Measurements from ENCODE around the gene TSSK2. TPM values are rescaled to one million over a fixed set of nuclear protein-coding genes. Genes with fewer than 3 reads are reported as not detected.
"Not testable (repeated sequence)": the region's sequence is repeated elsewhere in the genome, so short reads cannot be mapped to it uniquely, and the experiment has no call there.

TSSK2 gene
- total RNA-seq, 1 donor from 2014 or later = not detected

- H3K27ac Mint-ChIP-seq; H3K4me1 Mint-ChIP-seq (ENCODE audit: low read depth); H3K4me3 Mint-ChIP-seq (ENCODE audit: low read depth); intact Hi-C loops (cut with micrococcal nuclease); H3K36me3 Mint-ChIP-seq (ENCODE audit: low read depth); DNase-seq (ENCODE audit: low spot score); H3K9me3 Mint-ChIP-seq: not testable (repeated sequence)
- peaks cover 26% of the 10 kb centered on the region for H3K27me3 Mint-ChIP-seq (ENCODE audit: low read depth)
Observed at GRCh38 chr22:19156109-19156508, 25.0 kb downstream of the TSSK2 start.

DNA sequence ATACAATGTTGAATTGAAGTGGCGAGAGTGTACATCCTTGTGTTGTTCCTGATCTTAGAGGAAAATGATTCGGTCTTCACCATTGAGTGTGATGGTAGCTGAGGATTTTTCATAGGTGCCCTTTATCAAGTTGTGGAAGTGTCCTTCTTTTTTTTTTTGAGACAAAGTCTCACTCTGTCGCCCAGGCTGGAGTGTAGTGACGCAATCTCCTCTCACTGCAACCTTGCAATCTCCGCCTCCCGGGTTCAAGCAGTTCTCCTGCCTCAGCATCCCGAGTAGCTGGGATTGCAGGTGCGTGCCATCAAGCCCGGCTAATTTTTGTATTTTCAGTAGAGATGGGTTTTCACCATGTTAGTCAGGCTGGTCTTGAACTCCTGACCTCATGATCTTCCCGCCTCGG, 27.5 kb downstream of the TSSK2 start:
- H3K4me3 Mint-ChIP-seq (ENCODE audit: low read depth); H3K36me3 Mint-ChIP-seq (ENCODE audit: low read depth); DNase-seq (ENCODE audit: low spot score); H3K27me3 Mint-ChIP-seq (ENCODE audit: low read depth); H3K9me3 Mint-ChIP-seq; intact Hi-C loops (cut with micrococcal nuclease); H3K27ac Mint-ChIP-seq; H3K4me1 Mint-ChIP-seq (ENCODE audit: low read depth): not testable (repeated sequence)

GRCh38 chr22:19164425-19164824, 33.3 kb downstream of the TSSK2 start:
- H3K4me1 Mint-ChIP-seq (ENCODE audit: low read depth) = no peaks in the 10 kb centered on the region
- peaks cover 22% of the 10 kb centered on the region for H3K27me3 Mint-ChIP-seq (ENCODE audit: low read depth)
- H3K27ac Mint-ChIP-seq = no peak overlapping the region
- no peaks in the 10 kb centered on the region for H3K9me3 Mint-ChIP-seq
- no peak overlapping the region for H3K4me3 Mint-ChIP-seq (ENCODE audit: low read depth)
- no peak for DNase-seq (ENCODE audit: low spot score)
- no peaks in the 10 kb centered on the region for H3K36me3 Mint-ChIP-seq (ENCODE audit: low read depth)
- intact Hi-C loops (cut with micrococcal nuclease) = no loop called here

- H3K27ac Mint-ChIP-seq = no peak overlapping the region
- H3K4me1 Mint-ChIP-seq (ENCODE audit: low read depth) = peaks cover 8% of the 10 kb centered on the region
- no peak for DNase-seq (ENCODE audit: low spot score)
- no peak overlapping the region for H3K4me3 Mint-ChIP-seq (ENCODE audit: low read depth)
- no peaks in the 10 kb centered on the region for H3K9me3 Mint-ChIP-seq
- H3K36me3 Mint-ChIP-seq (ENCODE audit: low read depth) = no peaks in the 10 kb centered on the region
- H3K27me3 Mint-ChIP-seq (ENCODE audit: low read depth) = peaks cover 32% of the 10 kb centered on the region
- intact Hi-C loops (cut with micrococcal nuclease) = no loop called here
Observed at GRCh38 chr22:19166421-19166820, 35.3 kb downstream of the TSSK2 start.

DNA sequence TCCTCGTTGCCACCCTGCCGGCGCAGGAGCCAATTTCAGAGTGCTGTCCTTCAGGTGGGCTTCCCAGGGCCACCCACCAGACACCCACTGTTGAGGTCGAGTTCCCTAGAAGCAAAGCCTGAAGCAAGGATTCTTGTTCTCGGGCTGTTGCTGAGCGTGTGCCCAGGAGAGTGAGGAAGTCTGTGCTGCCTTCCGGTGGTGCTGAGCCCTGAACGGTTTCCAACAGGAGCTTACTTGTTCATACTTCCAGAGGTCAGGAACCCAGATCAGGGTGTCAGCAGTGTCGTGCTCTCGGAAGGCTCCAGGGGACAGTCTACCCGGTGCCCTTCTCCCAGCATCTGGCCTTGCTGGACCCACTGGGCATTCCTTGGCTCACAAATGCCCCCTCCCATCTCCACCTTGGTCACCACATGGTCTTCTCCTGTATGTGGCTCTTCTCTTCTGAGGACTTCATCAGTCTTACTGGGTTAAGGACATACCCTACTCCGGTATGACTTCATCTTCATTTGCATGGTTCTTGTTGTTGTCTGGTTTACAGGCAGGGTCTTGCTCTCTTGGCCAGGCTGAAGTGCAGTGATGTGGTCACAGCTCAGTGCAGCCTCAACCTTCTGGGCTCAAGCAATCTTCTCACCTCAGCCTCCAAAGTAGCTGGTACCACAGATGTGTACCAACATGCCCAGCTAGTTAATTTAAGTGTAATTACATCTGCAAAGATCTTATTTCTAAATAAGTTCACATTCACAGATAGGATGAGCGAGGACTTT, 36.2 kb downstream of the TSSK2 start:
- no peaks in the 10 kb centered on the region for H3K9me3 Mint-ChIP-seq
- H3K4me1 Mint-ChIP-seq (ENCODE audit: low read depth) = peaks cover 11% of the 10 kb centered on the region
- no peak overlapping the region for H3K27ac Mint-ChIP-seq
- no peak for DNase-seq (ENCODE audit: low spot score)
- peaks cover 3% of the 10 kb centered on the region for H3K36me3 Mint-ChIP-seq (ENCODE audit: low read depth)
- intact Hi-C loops (cut with micrococcal nuclease) = no loop called here
- no peak overlapping the region for H3K4me3 Mint-ChIP-seq (ENCODE audit: low read depth)
- H3K27me3 Mint-ChIP-seq (ENCODE audit: low read depth) = peaks cover 32% of the 10 kb centered on the region

DNA sequence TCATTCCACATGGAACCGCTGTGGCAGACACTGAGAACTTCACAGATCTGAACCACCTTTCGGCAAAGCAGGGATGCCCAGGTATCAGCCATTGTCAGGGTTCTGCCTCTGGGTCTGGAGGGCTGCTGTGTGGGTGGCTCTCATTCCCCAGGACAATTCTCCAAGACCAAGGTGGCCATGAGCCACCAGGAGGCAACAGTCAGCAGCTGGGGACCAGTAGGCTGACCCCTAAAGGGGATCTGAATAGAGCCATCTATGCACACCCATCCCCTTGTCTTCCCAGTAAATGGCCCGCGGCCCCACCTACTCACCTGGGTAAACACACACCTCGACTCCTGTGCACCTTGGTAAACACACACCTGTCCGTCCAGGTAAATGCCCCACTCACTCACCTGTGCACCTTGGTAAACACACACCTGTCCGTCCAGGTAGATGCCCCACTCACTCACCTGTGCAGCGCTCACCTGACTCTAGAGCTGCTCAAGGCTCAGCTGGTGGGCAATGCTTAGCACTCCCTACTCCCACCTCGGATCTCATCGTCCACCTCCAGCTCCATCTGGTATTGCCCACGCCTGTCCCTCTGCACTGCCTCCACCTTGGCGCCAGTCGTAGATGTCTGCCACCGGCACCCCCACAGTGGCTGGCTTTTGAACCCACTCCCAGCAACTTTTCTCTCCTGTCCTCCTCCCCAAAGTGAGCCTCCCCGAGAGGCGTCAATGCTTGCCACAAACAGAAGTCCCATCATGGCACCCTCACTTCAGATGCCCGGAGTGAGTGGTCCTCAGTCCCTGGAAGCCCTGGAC, 37.2 kb downstream of the TSSK2 start:
- H3K4me1 Mint-ChIP-seq (ENCODE audit: low read depth) = peaks cover 17% of the 10 kb centered on the region
- peaks cover 8% of the 10 kb centered on the region for H3K36me3 Mint-ChIP-seq (ENCODE audit: low read depth)
- peaks cover 32% of the 10 kb centered on the region for H3K27me3 Mint-ChIP-seq (ENCODE audit: low read depth)
- no peak overlapping the region for H3K27ac Mint-ChIP-seq
- intact Hi-C loops (cut with micrococcal nuclease) = no loop called here
- no peak for DNase-seq (ENCODE audit: low spot score)
- H3K4me3 Mint-ChIP-seq (ENCODE audit: low read depth) = no peak overlapping the region
- no peaks in the 10 kb centered on the region for H3K9me3 Mint-ChIP-seq

- Mint-ChIP-seq H3K36me3 (ENCODE audit: low read depth) (peaks cover 11% of the 10 kb centered on the region), H3K4me3 (ENCODE audit: low read depth) (peak overlapping the region; percentile 45), H3K27me3 (ENCODE audit: low read depth) (peaks cover 32% of the 10 kb centered on the region), H3K9me3 (no peaks in the 10 kb centered on the region), H3K27ac (no peak overlapping the region), H3K4me1 (ENCODE audit: low read depth) (peaks cover 21% of the 10 kb centered on the region)
- intact Hi-C loops (cut with micrococcal nuclease) = no loop called here
- no peak for DNase-seq (ENCODE audit: low spot score)
Observed at GRCh38 chr22:19169002-19169946, 38.2 kb downstream of the TSSK2 start.

GRCh38 chr22:19169947-19170318, 38.8 kb downstream of the TSSK2 start:
- H3K4me1 Mint-ChIP-seq (ENCODE audit: low read depth) = peaks cover 21% of the 10 kb centered on the region
- peaks cover 11% of the 10 kb centered on the region for H3K36me3 Mint-ChIP-seq (ENCODE audit: low read depth)
- peaks cover 29% of the 10 kb centered on the region for H3K27me3 Mint-ChIP-seq (ENCODE audit: low read depth)
- no peak overlapping the region for H3K27ac Mint-ChIP-seq
- H3K4me3 Mint-ChIP-seq (ENCODE audit: low read depth) = peak overlapping the region; percentile 98
- intact Hi-C loops (cut with micrococcal nuclease) = no loop called here
- no peak for DNase-seq (ENCODE audit: low spot score)
- no peaks in the 10 kb centered on the region for H3K9me3 Mint-ChIP-seq

DNA sequence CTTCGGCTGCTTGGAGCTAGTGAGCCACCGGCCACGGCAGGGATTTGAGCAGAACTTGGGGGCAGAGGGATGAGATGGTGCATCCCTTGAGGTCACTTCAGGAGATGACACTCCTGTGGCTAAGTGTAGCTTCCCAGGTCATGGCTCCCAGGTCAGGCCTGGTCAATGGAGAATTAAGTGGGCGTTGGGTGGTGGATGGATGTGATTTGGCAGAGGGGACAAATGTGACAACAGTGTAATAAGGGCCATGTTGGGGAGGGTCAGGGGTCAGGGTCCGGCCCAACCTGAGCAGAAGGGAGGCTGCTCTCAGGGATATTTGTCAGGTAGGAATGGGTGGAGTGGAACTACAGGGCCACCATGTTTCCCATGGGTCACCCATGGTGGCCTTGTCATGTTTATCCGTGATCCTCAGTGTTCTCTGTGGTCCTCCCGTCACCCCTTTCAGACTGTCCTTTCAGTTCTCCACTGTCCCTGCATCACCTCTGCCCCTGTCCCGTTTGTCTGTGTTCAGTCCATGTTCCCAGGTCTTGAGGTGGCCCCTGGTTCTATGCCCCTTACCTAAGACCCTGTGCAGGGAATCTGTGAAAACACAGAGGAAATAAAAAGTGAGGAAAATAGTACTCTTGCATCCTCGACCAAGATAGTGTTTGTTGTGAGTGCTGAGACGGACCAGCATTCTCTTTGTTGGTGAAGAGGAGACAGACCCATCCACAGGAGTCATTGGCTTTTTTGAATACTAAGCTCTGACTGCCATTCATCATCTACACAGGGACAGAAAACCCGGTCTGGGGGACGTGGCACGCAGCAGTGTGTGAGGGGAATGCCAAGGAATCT, 41.3 kb downstream of the TSSK2 start:
- Mint-ChIP-seq H3K9me3 (no peaks in the 10 kb centered on the region), H3K36me3 (ENCODE audit: low read depth) (peaks cover 17% of the 10 kb centered on the region), H3K27me3 (ENCODE audit: low read depth) (peaks cover 28% of the 10 kb centered on the region), H3K27ac (peak overlapping the region; percentile 91), H3K4me3 (ENCODE audit: low read depth) (peak overlapping the region; percentile 98), H3K4me1 (ENCODE audit: low read depth) (peaks cover 22% of the 10 kb centered on the region)
- no peak for DNase-seq (ENCODE audit: low spot score)
- intact Hi-C loops (cut with micrococcal nuclease) = no loop called here

DNA sequence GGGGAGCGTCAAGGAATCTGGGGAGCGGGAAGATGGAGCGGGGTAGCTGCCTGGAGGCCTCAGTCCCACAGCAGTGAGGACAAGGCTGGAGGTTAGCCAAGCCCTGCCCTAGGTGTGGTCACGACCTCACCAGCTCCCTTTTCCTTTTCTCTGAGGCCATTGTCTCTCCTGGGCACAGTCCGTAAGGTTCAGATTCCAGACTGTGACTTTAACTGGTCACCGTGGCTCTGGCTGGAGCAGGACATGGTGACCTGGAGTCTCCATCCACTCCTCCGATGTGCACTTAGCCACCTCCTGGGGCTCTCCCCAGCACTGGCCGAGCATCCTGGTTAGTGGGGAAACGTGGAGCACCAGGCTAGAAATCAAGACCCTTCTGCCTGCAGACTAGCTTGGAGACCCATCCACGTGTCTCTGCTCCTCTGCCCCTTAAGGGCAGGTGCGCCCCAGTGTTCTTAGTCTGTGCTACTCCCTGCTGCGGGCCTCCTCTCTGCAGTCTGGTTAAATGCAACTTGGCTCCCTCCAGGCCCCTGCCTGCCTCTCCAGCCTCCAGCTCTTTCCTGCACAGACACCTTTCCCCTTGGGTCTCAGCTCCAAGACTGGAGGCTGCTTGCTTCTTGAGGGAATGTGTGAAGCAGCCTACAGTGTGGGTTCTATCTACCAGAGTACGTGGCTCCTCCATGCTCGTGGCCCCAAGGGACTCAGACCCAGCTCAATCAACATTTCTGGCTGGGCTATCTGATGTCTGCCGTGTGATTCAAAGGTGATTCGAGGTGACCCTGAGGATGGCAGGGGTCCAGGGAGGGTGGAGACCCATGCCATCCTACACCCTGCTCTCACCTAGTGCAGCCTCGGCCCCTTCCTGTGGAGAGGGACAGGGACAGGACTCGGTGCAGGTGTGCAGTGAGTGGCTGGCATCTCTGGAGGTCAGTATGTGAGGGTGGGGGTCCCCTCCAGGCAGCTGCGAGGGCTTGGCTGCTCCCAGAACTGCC, 42.2 kb downstream of the TSSK2 start:
- Mint-ChIP-seq H3K4me1 (ENCODE audit: low read depth) (peaks cover 22% of the 10 kb centered on the region), H3K27me3 (ENCODE audit: low read depth) (peaks cover 19% of the 10 kb centered on the region), H3K4me3 (ENCODE audit: low read depth) (peak overlapping the region; percentile 98), H3K27ac (peak overlapping the region; percentile 91), H3K36me3 (ENCODE audit: low read depth) (peaks cover 17% of the 10 kb centered on the region), H3K9me3 (no peaks in the 10 kb centered on the region)
- intact Hi-C loops (cut with micrococcal nuclease) = no loop called here
- DNase-seq (ENCODE audit: low spot score) = no peak

Data from activated T-helper 2 cell treated with anti-CD3 and anti-CD28 coated beads, Interferon-gamma antibody, Interleukin-2, Interleukin-4, amounts not matched to agents 10 μg/mL and 5 μg/mL and 100 μg/mL, durations not matched to agents 14 hours and 24 hours and 36 hours (primary cell).